ENCODE results near the gene PRKG1. TPM values are rescaled to one million over a fixed set of nuclear protein-coding genes. Genes with fewer than 3 reads are reported as not detected.

PRKG1 gene
- total and polyA plus RNA-seq, 2 donors (not counting 1 experiment from before 2014, with no cell fraction given) = not detected

DNA sequence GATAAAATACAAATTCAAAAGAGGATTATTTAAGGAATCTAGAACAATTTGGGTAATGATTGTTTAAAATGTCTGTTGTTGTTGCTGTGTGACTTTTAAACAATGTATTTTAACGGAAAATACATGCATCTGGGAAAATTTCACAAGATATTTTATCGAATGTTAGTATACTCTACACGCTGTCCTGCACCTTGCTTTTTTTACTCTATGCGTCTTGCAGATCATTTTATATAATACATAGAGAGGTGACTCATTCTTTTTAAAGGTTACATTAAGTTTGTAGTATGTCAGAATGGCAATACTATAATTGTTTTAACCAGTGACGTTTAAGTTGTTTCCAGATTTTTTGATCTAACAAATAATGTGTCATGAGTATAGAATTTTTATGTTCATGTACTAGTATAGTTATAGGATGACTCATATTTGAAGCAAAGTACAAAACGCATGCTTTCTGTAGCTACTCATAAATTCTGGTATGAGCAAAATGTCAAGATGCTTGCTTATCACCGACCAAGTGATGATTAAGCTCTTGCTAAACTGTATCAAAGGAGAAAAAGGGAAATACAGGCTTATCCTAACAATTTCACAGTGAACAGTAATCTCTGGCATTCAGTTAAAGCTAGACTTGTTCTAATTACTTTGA, 1244.7 kb downstream of the PRKG1 start:
- H3K27me3 ChIP-seq (replicated peaks in 1 of 4; ENCODE audit: control extremely low read depth in 1 of 4, control insufficient read depth in 3 of 4, insufficient read depth in 4 of 4, low read length in 3 of 4) = peaks cover 0 to 8% (median 0%) of the 10 kb centered on the region in 4 experiments
- H3K79me2 ChIP-seq (ENCODE audit: control insufficient read depth, insufficient read depth, low read length) = no peaks in the 10 kb centered on the region
- H3K36me3 ChIP-seq (replicated peaks in 1 of 2; ENCODE audit: control extremely low read depth in 1 of 2, control insufficient read depth in 1 of 2, extremely low read depth in 1 of 2, insufficient read depth in 2 of 2, low read length in 1 of 2) = no peaks in the 10 kb centered on the region
- no peaks in the 10 kb centered on the region for H4K20me1 ChIP-seq (ENCODE audit: control insufficient read depth, insufficient read depth, low read length, poor library complexity, severe bottlenecking)
- Mint-ChIP-seq H3K27ac (no peak overlapping the region), H3K27me3 (peaks cover 22% of the 10 kb centered on the region), H3K4me1 (peaks cover 10% of the 10 kb centered on the region), H3K9me3 (ENCODE audit: insufficient read depth) (no peaks in the 10 kb centered on the region), H3K4me3 (no peak overlapping the region)
- no peaks in the 10 kb centered on the region for H3K9me3 ChIP-seq (ENCODE audit: control extremely low read depth in 1 of 3, control insufficient read depth in 2 of 3, insufficient read depth in 1 of 3, low read length in 2 of 3)
- DNase-seq = no peak
- no peak overlapping the region for H3K27ac ChIP-seq (ENCODE audit: low read length in 2 of 2)
- peaks cover 6 to 9% of the 10 kb centered on the region in 2 donors for H3K4me1 ChIP-seq (ENCODE audit: control insufficient read depth in 2 of 2, insufficient read depth in 2 of 2, low read length in 2 of 2)
- no peak for ATAC-seq (ENCODE audit: low read depth)
- H3K9ac ChIP-seq (ENCODE audit: low read length) = no peak overlapping the region
- no peak overlapping the region for H2AFZ ChIP-seq (ENCODE audit: insufficient read depth, low read depth, low read length, poor library complexity, severe bottlenecking)
- ChIA-PET POLR2A (no interaction called here), CTCF (no interaction called here)
- no peak overlapping the region for H3K4me2 ChIP-seq (replicated peaks; ENCODE audit: low read depth, low read length, poor library complexity, severe bottlenecking)
- H3K4me3 ChIP-seq (ENCODE audit: control extremely low read depth in 1 of 5, extremely low read depth in 1 of 5, insufficient read depth in 1 of 5, low read depth in 2 of 5, low read length in 4 of 5) = no peak overlapping the region
- WGBS (ENCODE audit: insufficient coverage) = no CpG with 5 or more reads among the region's 7 CpGs
- TF ChIP-seq, protein P1, sequence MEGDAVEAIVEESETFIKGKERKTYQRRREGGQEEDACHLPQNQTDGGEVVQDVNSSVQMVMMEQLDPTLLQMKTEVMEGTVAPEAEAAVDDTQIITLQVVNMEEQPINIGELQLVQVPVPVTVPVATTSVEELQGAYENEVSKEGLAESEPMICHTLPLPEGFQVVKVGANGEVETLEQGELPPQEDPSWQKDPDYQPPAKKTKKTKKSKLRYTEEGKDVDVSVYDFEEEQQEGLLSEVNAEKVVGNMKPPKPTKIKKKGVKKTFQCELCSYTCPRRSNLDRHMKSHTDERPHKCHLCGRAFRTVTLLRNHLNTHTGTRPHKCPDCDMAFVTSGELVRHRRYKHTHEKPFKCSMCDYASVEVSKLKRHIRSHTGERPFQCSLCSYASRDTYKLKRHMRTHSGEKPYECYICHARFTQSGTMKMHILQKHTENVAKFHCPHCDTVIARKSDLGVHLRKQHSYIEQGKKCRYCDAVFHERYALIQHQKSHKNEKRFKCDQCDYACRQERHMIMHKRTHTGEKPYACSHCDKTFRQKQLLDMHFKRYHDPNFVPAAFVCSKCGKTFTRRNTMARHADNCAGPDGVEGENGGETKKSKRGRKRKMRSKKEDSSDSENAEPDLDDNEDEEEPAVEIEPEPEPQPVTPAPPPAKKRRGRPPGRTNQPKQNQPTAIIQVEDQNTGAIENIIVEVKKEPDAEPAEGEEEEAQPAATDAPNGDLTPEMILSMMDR (IDR thresholded peaks at IDR 0.05) = no peak
- no peak for TF ChIP-seq EZH2 (IDR thresholded peaks at IDR 0.05; ENCODE audit: borderline replicate concordance, insufficient read depth, low read depth, low read length, poor library complexity, severe bottlenecking)
- intact Hi-C loops (cut with micrococcal nuclease) = no loop called here

DNA sequence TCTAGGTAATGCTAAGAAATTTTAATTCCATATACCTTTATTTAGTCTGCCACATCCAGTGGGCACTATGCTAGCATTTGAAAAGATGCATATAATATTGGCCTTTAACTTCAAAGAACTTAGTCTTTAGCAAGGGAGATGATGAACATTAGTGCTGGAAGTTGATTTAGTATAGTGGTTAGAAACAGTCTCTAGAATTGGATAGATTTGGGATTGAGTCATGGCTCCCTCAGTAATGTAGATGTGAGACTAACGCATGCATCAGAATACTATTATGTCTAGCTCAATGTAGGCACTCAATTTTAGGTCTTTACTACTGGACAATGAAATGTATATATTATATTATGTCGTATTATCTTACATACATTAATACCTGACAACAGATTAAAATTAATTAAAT, 1245.6 kb downstream of the PRKG1 start:
- Histone ChIP-seq H3K9ac (ENCODE audit: low read length) (no peak overlapping the region), H3K4me2 (replicated peaks; ENCODE audit: low read depth, low read length, poor library complexity, severe bottlenecking) (no peak overlapping the region), H4K20me1 (ENCODE audit: control insufficient read depth, insufficient read depth, low read length, poor library complexity, severe bottlenecking) (no peaks in the 10 kb centered on the region), H3K4me3 (ENCODE audit: control extremely low read depth in 1 of 5, extremely low read depth in 1 of 5, insufficient read depth in 1 of 5, low read depth in 2 of 5, low read length in 4 of 5) (no peak overlapping the region), H3K36me3 (replicated peaks in 1 of 2; ENCODE audit: control extremely low read depth in 1 of 2, control insufficient read depth in 1 of 2, extremely low read depth in 1 of 2, insufficient read depth in 2 of 2, low read length in 1 of 2) (no peaks in the 10 kb centered on the region), H3K27ac (ENCODE audit: low read length in 2 of 2) (no peak overlapping the region), H3K79me2 (ENCODE audit: control insufficient read depth, insufficient read depth, low read length) (no peaks in the 10 kb centered on the region), H3K4me1 (ENCODE audit: control insufficient read depth in 2 of 2, insufficient read depth in 2 of 2, low read length in 2 of 2) (no peaks in the 10 kb centered on the region), H3K9me3 (ENCODE audit: control extremely low read depth in 1 of 3, control insufficient read depth in 2 of 3, insufficient read depth in 1 of 3, low read length in 2 of 3) (no peaks in the 10 kb centered on the region), H2AFZ (ENCODE audit: insufficient read depth, low read depth, low read length, poor library complexity, severe bottlenecking) (no peak overlapping the region), H3K27me3 (replicated peaks in 1 of 4; ENCODE audit: control extremely low read depth in 1 of 4, control insufficient read depth in 3 of 4, insufficient read depth in 4 of 4, low read length in 3 of 4) (no peaks in the 10 kb centered on the region)
- no peak for ATAC-seq (ENCODE audit: low read depth)
- CTCF ChIA-PET = interaction anchor here (1.5 kb wide), 1 partner anchor 9 kb away, joined by 3 read pairs; no protein-coding TSS in a partner anchor
- POLR2A ChIA-PET = no interaction called here
- Mint-ChIP-seq H3K27me3 (peaks cover 15% of the 10 kb centered on the region), H3K4me1 (peaks cover 3% of the 10 kb centered on the region), H3K27ac (no peak overlapping the region), H3K4me3 (no peak overlapping the region), H3K9me3 (ENCODE audit: insufficient read depth) (no peaks in the 10 kb centered on the region)
- no peak for DNase-seq
- intact Hi-C loops (cut with micrococcal nuclease) = no loop called here
- WGBS (ENCODE audit: insufficient coverage) = no CpG with 5 or more reads among the region's 2 CpGs
- no peak for TF ChIP-seq EZH2 (IDR thresholded peaks at IDR 0.05; ENCODE audit: borderline replicate concordance, insufficient read depth, low read depth, low read length, poor library complexity, severe bottlenecking)
- TF ChIP-seq, protein P1 (IDR thresholded peaks at IDR 0.05) = no peak

All from B cell (primary cell).